H1 (cell line): ENCODE results near the gene SLC1A3.

Experiments
- EZH2 ChIP-seq: fragments of 200-600 bp; sonication (generic); IDR thresholded peaks from 2 replicates; pipeline ENCODE4 v1.7.1; 2012; ENCODE audit warnings: low read depth, mild to moderate bottlenecking, moderate library complexity, low read length, inconsistent platforms; ENCODE audit not compliant: severe bottlenecking
- MAFK ChIP-seq: IDR thresholded peaks from 2 replicates; pipeline ENCODE4 v1.6.1; 2012; ENCODE audit warnings: low read depth, mild to moderate bottlenecking, improper control_type of control experiment, low read length
- POLR2AphosphoS5 ChIP-seq: IDR thresholded peaks from 2 replicates; pipeline ENCODE4 v1.6.1; 2011; ENCODE audit warnings: low read depth, low read length
- RBBP5 ChIP-seq: IDR thresholded peaks from 2 replicates; pipeline ENCODE4 v1.7.1; 2012; ENCODE audit warnings: low read depth, mild to moderate bottlenecking, inconsistent platforms, low read length, moderate library complexity, borderline replicate concordance
- RFX5 ChIP-seq: IDR thresholded peaks from 2 replicates; pipeline ENCODE4 v1.6.1; 2011; ENCODE audit warnings: low read depth, low read length, improper control_type of control experiment, borderline replicate concordance
- RXRA ChIP-seq: IDR thresholded peaks from 2 replicates; pipeline ENCODE4 v1.6.1; 2011; ENCODE audit warnings: low read depth, mild to moderate bottlenecking, low read length, moderate library complexity; ENCODE audit not compliant: insufficient read depth
- SP1 ChIP-seq: IDR thresholded peaks from 2 replicates; pipeline ENCODE4 v1.6.1; 2011; ENCODE audit warnings: low read depth, low read length
- TAF7 ChIP-seq: optimal IDR thresholded peaks from 2 replicates; pipeline ENCODE3; 2011; ENCODE audit warnings: low read depth, mild to moderate bottlenecking, inconsistent platforms, low read length, moderate library complexity, borderline replicate concordance
- YY1 ChIP-seq: IDR thresholded peaks from 2 replicates; pipeline ENCODE4 v1.6.1; 2011; ENCODE audit warnings: low read depth, mild to moderate bottlenecking, low read length
- ZNF274 ChIP-seq: IDR thresholded peaks from 2 replicates; pipeline ENCODE4 v1.7.0; 2012; ENCODE audit warnings: low read length, borderline replicate concordance; ENCODE audit errors: extremely low read depth
- TF ChIP-seq, protein P1 (sequence below), 3 experiments: IDR thresholded peaks; 1 replicate in 2 of 3; 2 replicates in 1 of 3; pipeline versions ENCODE4 v1.5.1 to v1.6.1; 2011; ENCODE audit warnings: low read length in 3 of 3, mild to moderate bottlenecking in 3 of 3, inconsistent platforms in 2 of 3, low read depth in 1 of 3, moderate library complexity in 1 of 3; ENCODE audit not compliant: insufficient read depth in 1 of 3; ENCODE audit errors: control extremely low read depth in 1 of 3

DNA sequence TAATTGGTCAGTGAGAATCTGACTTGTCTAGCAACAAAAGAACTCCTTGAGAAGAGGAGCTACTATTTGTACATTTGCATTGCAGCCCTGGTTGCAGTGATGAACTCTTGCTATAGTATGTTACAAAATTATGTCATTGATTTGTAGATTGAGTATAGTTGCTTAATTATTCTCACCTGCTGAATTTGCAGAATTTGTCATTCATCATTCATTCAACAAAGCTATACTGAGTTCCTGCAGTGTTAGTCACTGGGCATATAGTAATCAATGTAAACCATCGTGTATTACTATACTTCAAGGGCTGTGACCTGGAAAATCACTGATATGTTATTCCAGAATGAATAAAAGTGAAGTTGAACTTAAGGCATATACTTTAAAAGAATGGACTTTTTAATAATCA is 50.1 kb downstream of the SLC1A3 start:
- no peak for TF ChIP-seq TAF7
- no peak for TF ChIP-seq POLR2AphosphoS5
- no peak for TF ChIP-seq ZNF274
- TF ChIP-seq YY1: no peak
- TF ChIP-seq, protein P1, sequence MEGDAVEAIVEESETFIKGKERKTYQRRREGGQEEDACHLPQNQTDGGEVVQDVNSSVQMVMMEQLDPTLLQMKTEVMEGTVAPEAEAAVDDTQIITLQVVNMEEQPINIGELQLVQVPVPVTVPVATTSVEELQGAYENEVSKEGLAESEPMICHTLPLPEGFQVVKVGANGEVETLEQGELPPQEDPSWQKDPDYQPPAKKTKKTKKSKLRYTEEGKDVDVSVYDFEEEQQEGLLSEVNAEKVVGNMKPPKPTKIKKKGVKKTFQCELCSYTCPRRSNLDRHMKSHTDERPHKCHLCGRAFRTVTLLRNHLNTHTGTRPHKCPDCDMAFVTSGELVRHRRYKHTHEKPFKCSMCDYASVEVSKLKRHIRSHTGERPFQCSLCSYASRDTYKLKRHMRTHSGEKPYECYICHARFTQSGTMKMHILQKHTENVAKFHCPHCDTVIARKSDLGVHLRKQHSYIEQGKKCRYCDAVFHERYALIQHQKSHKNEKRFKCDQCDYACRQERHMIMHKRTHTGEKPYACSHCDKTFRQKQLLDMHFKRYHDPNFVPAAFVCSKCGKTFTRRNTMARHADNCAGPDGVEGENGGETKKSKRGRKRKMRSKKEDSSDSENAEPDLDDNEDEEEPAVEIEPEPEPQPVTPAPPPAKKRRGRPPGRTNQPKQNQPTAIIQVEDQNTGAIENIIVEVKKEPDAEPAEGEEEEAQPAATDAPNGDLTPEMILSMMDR (IDR thresholded peaks at IDR 0.05; ENCODE audit: control extremely low read depth in 1 of 3, insufficient read depth in 1 of 3, low read depth in 1 of 3, low read length in 3 of 3): no peak
- TF ChIP-seq SP1: no peak
- TF ChIP-seq EZH2: no peak
- no peak for TF ChIP-seq RFX5
- no peak for TF ChIP-seq RBBP5
- TF ChIP-seq MAFK: no peak
- TF ChIP-seq RXRA: no peak
